Left lung (tissue), 10 donors: ENCODE data around the gene CPOX. TPM values are rescaled to one million over a fixed set of nuclear protein-coding genes. Genes with fewer than 3 reads are reported as not detected.
A peak's percentile ranks its signal among the peaks of the same experiment; 100 is the strongest.

Experiments
- ATAC-seq: fragments of 200-7000 bp; cut with Tn5 transposase; one replicate; pipeline ENCODE4 v1.9.1; 2020; ENCODE audit warnings: moderate library complexity
- DNase-seq, 4 donors: peaks; one replicate each; pipeline ENCODE4 v3.0.0-alpha.2; 2013 to 2020
- H3K27ac ChIP-seq, 2 donors: fragments of 200-600 bp; sonication (generic) in 1 of 2; one replicate each; pipeline versions ENCODE4 v1.5.0 to v1.8.0; 2020 to 2021
- H3K27me3 ChIP-seq, 2 donors: fragments of 200-600 bp; sonication (generic) in 1 of 2; one replicate each; pipeline versions ENCODE4 v1.5.0 to v1.8.0; 2020 to 2021
- H3K36me3 ChIP-seq, 2 donors: fragments of 200-600 bp; sonication (generic) in 1 of 2; one replicate each; pipeline versions ENCODE4 v1.5.0 to v1.8.0; 2020 to 2021
- H3K4me1 ChIP-seq, 2 donors: fragments of 200-600 bp; one replicate each; pipeline ENCODE4 v1.8.0; 2021
- H3K4me3 ChIP-seq, 2 donors: fragments of 200-600 bp; sonication (generic) in 1 of 2; one replicate each; pipeline versions ENCODE4 v1.5.0 to v1.8.0; 2020 to 2021; ENCODE audit warnings: mild to moderate bottlenecking in 1 of 2
- H3K9me3 ChIP-seq, 2 donors: fragments of 200-600 bp; sonication (generic) in 1 of 2; one replicate each; pipeline versions ENCODE4 v1.5.0 to v1.8.0; 2020 to 2021
- CTCF ChIP-seq, 2 donors: fragments of 200-600 bp; sonication (generic) in 1 of 2; IDR thresholded peaks; one replicate each; pipeline versions ENCODE4 v1.5.0 to v1.8.0; 2021; ENCODE audit warnings: antibody characterized with exemption in 2 of 2
- intact Hi-C, 2 donors: fragments of 100-400 bp; cut with DNase I; formaldehyde crosslinking; loops; one replicate each; pipeline versions ENCODE4 v1.11.2 to v1.14.2; 2022
- polyA plus RNA-seq, 6 donors: library from polyadenylated mRNA; unstranded; fragments of 120-200 nt; gene quantifications; one replicate each; pipeline ENCODE4 v1.2.1, GENCODE V29; 2013; ENCODE audit not compliant: insufficient read length in 6 of 6
- total RNA-seq, 2 donors: library from RNA; stranded (reverse); fragmentation: NEBNext Ultra II Directional; extraction: Animal tissue kit (Norgen Biotek cat#: 25700); gene quantifications; one replicate each; pipeline ENCODE4 v1.2.1, GENCODE V29; 2021
- donor health status: DM: no; HTN: yes; CAD: no.
- donor health status: DM: no; HTN: no; CAD: no.

The CPOX gene
- total and polyA plus RNA-seq, 8 donors: 15.0 to 33.6 (median 27.5) TPM

GRCh38 chr3:98612587-98612986 lies 19.2 kb upstream of the CPOX start:
- Histone ChIP-seq H3K36me3 (no peaks in the 10 kb centered on the region), H3K27me3 (no peaks in the 10 kb centered on the region), H3K4me3 (no peak overlapping the region), H3K27ac (peak overlapping the region in 1 of 2 donors; percentile 57), H3K4me1 (no peaks in the 10 kb centered on the region), H3K9me3 (no peaks in the 10 kb centered on the region)
- intact Hi-C loops: no loop called here
- no peak for TF ChIP-seq CTCF (IDR thresholded peaks at IDR 0.05)
- ATAC-seq (no peak), DNase-seq (no peak)

- ATAC-seq: no peak
- H3K27me3 ChIP-seq: no peaks in the 10 kb centered on the region
- no peak overlapping the region for H3K4me3 ChIP-seq
- H3K27ac ChIP-seq: no peak overlapping the region
- DNase-seq: no peak
- no peaks in the 10 kb centered on the region for H3K4me1 ChIP-seq
- TF ChIP-seq CTCF (IDR thresholded peaks at IDR 0.05): no peak
- intact Hi-C loops: no loop called here
- no peaks in the 10 kb centered on the region for H3K9me3 ChIP-seq
- H3K36me3 ChIP-seq: no peaks in the 10 kb centered on the region
These were observed 14.6 kb upstream of the CPOX start for GRCh38 chr3:98608029-98608428.

- Histone ChIP-seq H3K4me1 (peaks cover 0 to 10% of the 10 kb centered on the region in 2 donors), H3K4me3 (no peak overlapping the region), H3K36me3 (no peaks in the 10 kb centered on the region), H3K27ac (no peak overlapping the region), H3K27me3 (no peaks in the 10 kb centered on the region), H3K9me3 (no peaks in the 10 kb centered on the region)
- ATAC-seq (peak; percentile 54), DNase-seq (no peak)
- TF ChIP-seq CTCF (IDR thresholded peaks at IDR 0.05): no peak
- intact Hi-C loops: loop anchor here in 1 of 2 donors (5.0 kb wide), 1 partner anchor 204 kb away; no protein-coding TSS in a partner anchor
These were observed 10.2 kb upstream of the CPOX start for GRCh38 chr3:98603580-98603979.

GRCh38 chr3:98602078-98602678 lies 8.8 kb upstream of the CPOX start:
- H3K27me3 ChIP-seq: no peaks in the 10 kb centered on the region
- intact Hi-C loops: loop anchor here in 1 of 2 donors (5.0 kb wide), 1 partner anchor 205 kb away; no protein-coding TSS in a partner anchor
- no peak overlapping the region for H3K4me3 ChIP-seq
- ATAC-seq: peak; percentile 87
- TF ChIP-seq CTCF (IDR thresholded peaks at IDR 0.05): peak; percentile 31 to 67
- DNase-seq: peak in 2 of 4 donors; percentile 51 to 68
- H3K27ac ChIP-seq: no peak overlapping the region
- no peaks in the 10 kb centered on the region for H3K9me3 ChIP-seq
- peaks cover 0 to 19% of the 10 kb centered on the region in 2 donors for H3K4me1 ChIP-seq
- no peaks in the 10 kb centered on the region for H3K36me3 ChIP-seq

GRCh38 chr3:98601180-98601579 lies 7.8 kb upstream of the CPOX start:
- no peak for DNase-seq
- no peak overlapping the region for H3K4me3 ChIP-seq
- ATAC-seq: no peak
- no peak overlapping the region for H3K27ac ChIP-seq
- H3K27me3 ChIP-seq: no peaks in the 10 kb centered on the region
- intact Hi-C loops: loop anchor here in 1 of 2 donors (5.0 kb wide), 1 partner anchor 206 kb away; no protein-coding TSS in a partner anchor
- H3K9me3 ChIP-seq: no peaks in the 10 kb centered on the region
- no peaks in the 10 kb centered on the region for H3K36me3 ChIP-seq
- no peak for TF ChIP-seq CTCF (IDR thresholded peaks at IDR 0.05)
- peaks cover 0 to 19% of the 10 kb centered on the region in 2 donors for H3K4me1 ChIP-seq
